Measurements from ENCODE around the gene IGFBPL1. TPM values are rescaled to one million over a fixed set of nuclear protein-coding genes. Genes with fewer than 3 reads are reported as not detected.
"Not testable (repeated sequence)": the region's sequence is repeated elsewhere in the genome, so short reads cannot be mapped to it uniquely, and the experiment has no call there.

Gene IGFBPL1, protein sequence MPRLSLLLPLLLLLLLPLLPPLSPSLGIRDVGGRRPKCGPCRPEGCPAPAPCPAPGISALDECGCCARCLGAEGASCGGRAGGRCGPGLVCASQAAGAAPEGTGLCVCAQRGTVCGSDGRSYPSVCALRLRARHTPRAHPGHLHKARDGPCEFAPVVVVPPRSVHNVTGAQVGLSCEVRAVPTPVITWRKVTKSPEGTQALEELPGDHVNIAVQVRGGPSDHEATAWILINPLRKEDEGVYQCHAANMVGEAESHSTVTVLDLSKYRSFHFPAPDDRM
- not detected for total RNA-seq

DNA sequence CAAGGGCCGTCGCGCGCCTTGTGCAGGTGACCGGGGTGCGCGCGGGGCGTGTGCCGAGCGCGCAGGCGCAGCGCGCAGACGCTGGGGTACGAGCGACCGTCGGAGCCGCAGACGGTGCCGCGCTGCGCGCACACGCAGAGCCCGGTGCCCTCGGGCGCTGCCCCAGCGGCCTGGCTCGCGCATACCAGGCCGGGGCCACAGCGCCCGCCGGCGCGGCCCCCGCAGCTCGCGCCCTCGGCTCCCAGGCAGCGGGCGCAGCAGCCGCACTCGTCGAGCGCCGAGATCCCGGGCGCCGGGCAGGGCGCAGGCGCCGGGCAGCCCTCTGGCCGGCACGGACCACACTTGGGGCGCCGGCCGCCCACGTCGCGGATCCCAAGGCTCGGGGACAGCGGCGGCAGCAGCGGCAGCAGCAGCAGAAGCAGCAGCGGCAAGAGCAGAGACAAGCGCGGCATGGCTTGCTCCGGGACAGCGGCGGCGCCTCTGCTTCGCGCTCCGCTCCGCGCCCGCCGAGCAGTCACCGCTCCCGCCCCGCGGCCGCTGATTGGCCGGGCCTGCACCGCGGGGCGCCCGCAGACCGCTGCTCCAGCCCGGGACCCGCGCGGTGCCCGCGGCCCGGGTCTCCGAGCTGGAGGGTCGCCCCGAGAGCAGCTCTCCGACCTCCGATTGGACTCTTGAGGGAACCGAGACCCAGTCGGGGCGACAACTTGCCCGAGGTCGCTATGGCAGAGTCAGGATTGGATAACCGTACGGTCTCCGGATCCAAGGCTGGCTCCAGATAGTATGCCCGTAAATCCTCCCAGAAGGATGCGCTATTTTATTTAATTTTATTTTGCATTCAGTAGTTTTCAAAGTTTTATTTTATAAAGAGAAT is at the start of gene IGFBPL1:
IGFBPL1 (minus strand) TSS at position 482 of the 871 bp plus-strand sequence; CDS start at position 452, 30 bp downstream.
- DNase-seq (ENCODE audit: low spot score) (no peak), ATAC-seq (no peak)
- intact Hi-C loops (cut with DNase I), result no loop called here

DNA sequence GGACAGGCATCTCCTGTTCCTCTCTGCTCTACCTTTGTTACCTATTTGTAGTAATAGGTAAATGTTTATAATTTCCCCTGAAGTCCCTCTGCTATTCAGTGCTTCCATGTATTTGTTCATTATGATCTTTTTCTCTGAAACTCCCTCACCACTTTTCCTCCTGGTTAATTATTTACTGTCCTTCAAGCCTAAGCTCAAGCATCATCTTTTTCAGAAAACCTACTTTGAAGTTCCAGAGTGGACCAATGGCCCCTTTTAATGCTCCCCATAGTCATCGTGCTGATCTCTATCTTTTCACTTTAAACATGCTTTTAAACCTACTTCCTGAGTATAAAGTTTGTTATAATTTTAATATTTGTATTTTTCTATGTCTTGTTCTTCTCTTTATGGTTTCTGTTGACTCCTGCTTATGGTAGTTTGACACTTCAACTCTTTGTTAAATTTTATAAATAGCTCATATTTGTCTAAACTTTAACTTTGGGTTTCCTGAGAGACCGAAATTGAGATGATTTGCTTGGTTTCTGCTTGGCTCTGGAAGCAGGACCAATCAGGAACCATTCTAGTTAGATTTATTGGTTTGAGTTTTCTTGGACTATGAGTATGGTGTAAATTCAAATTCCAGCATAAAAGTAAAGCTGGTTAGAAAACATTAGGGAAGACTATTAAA is 48.5 kb upstream of the IGFBPL1 start:
- DNase-seq (ENCODE audit: low spot score); intact Hi-C loops (cut with DNase I); ATAC-seq: not testable (repeated sequence)

DNA sequence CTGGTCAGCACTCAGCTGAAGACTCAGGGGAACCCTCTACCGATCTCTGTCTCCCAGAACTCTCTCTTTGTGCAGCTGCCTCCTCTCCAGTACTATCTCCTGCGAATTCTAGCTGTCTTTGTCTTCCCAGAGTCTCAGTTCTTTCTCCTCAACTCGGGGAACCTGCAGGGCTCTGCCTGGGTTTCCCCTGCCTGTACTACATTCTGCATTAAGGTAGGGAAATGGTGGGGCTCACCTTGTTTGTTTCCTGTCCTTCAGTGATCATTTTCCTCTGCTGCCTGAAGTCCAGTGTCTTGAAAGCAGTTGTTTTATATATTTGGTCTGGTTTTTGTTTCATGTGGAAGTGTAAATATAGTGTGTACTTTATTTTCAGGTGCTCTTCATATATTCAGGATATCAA is 43.1 kb upstream of the IGFBPL1 start:
- intact Hi-C loops (cut with DNase I), result no loop called here
- DNase-seq (ENCODE audit: low spot score), result no peak
- no peak for ATAC-seq

DNA sequence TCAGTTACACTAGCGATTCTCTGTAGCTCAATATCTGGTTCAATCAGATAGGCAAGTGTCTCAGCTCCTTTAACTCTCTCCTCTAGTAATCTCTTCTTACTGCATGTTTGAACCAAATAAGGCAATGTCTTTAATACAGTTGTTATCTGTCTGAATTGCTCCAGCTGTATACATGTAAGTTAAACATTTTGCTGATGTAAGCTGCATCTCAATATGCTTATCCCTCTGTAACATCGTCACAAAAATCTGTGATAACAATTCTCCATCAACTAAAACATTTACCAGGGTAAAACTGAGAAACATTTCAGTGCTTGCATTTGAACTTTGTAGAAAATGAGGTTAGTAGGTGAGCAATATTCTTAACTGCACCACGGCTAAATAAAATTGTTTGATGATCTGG is 29.6 kb upstream of the IGFBPL1 start:
- intact Hi-C loops (cut with DNase I), result no loop called here
- no peak for DNase-seq (ENCODE audit: low spot score)
- ATAC-seq, result no peak

DNA sequence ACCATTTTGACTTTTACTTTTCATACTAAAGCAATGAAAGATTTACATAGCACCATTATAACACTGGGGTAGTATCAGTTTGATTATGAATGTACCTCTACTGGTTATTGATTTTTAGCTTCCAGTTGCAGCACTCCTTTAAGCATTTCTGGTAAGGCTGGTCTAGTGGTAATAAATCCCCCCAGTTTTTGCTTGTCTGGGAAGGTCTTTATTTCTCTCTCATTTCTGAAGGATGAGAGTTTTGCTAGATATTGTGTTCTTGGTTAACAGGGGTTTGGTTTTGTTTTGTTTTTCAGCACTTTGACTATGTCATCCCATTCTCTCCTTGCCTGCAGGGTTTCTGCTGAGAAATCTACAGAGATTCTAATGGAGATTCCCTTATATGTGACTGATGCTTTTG is 26.9 kb upstream of the IGFBPL1 start:
- intact Hi-C loops (cut with DNase I), result no loop called here
- no peak for DNase-seq (ENCODE audit: low spot score)
- no peak for ATAC-seq

DNA sequence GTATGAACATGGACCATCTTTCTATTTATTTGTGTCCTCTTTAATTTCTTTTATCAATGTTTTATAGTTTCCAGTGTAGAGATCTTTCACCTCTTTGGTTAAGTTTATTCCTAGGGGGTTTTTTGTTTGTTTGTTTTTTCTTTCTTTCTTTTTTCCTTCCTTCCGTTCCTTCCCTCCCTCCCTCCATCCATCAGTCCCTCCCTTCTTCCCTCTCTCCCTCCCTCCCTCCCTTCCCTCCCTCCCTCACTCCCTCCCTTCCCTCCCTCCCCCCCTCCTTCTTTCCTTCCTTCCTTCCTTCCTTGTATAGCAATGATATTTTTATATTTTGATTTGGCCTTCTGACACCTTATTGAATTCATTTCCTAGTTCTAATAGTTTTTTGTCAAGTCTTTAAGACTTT is 23.4 kb upstream of the IGFBPL1 start:
- DNase-seq (ENCODE audit: low spot score) (no peak), ATAC-seq (no peak)
- intact Hi-C loops (cut with DNase I), result no loop called here

DNA sequence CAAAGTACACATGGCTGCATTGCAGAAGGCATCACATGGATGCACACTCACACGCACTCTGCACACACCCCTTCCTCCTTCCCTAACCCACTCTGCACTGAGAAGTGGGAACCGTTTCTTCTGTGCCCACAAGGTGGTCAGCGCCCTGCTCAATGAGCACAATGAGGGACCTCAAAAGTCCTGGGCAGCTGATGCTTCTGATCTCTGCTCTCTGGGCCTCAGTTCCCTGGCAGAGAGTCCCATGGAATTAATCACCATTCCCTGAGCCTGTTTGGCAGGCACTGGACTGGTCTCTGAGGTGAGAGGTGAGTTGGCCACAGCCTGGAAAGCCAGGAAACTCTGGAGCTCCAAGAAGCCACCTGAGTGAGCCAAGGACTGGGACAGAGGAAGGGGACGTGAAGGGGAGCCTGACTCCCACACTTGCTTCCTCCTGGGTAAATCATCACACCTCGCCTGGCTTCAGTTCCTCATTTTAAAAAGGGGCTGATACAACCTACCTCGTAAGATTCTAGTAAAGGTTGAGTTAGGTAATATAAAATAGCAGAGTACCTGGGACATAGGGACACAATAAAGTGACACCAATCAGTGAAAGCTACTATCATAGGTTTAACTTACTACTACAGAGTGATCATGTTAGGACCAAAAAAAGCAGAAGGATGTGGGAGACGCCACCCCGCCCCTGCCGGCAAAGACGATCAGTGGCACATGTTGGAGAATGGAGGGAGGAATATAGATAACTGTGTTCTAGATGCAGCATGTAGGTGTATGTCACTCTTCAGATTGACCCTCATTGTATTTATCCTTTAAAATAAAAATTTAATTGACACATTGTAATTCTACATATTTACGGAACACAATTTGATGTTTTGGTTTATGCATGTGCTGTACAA is 21.1 kb upstream of the IGFBPL1 start:
- intact Hi-C loops (cut with DNase I), result no loop called here
- DNase-seq (ENCODE audit: low spot score) (no peak), ATAC-seq (no peak)

DNA sequence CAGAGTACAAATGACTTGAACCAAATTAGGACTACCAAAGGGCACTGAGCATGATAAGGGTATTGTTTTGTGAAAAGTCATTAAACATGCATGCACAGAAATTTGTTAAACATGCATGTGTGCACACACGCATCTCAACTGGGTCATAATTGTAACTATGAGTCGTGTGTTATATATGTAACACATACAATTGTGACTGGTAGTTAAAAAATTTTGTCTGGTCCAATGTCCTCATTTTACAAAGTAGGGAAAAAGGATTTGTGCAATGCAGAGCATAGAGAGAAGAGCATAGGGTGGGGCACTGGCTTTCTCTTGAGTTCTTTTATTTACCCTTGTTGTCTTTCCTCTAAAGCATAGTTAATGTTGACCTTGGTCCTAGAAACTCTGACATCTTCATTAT is 19.3 kb upstream of the IGFBPL1 start:
- DNase-seq (ENCODE audit: low spot score), result no peak
- ATAC-seq, result no peak
- intact Hi-C loops (cut with DNase I), result no loop called here

DNA sequence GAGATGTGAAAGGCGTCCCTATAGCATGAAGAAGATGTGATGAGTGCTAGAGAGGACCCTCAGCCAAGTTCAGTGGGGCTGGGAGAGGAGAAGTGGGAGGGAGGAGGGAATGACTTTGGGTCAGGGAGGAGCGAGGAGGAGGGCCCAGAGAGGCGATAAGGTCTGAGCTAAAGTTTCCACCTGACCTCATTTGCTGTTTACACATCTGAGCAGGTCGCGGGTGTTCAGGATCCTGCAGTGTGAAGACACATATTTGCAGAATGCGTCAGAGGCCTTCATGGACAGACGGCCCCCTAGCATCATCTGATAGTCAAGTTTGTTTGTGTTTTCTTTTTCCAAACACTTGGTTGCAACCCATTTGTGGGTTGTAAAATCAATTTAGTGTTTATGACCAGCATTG is 18.9 kb upstream of the IGFBPL1 start:
- no peak for DNase-seq (ENCODE audit: low spot score)

DNA sequence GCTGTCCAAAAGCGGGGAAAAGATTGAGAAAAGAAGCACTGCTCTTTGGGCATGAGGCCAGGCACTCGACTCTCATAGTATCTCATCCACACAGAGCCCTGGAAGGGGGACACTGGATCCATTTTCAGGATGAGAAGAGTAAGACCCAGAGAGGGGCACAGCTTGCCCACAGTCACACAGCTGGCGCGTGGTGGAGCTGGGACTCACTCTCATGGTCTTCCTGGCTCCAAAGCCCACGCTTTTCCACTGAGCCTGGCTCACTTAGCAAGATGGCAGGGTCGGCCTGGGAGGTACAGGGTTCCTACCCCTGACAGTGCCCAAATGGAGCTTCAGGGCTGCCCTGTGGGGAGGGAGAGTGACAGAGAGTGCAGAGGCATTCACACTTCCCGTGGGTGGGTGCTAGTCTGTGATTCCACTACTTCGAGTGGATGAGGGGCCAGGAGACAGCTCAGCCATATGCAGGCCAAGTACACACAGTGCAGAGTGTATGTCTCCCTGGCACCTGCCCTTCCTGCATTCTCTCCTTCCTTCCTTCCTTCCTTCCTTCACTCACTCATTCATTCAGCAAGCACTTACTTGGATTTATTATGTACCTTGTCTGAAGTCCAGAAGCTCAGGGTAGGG is 18.3 kb upstream of the IGFBPL1 start:
- intact Hi-C loops (cut with DNase I), result no loop called here
- DNase-seq (ENCODE audit: low spot score) (no peak), ATAC-seq (no peak)

More for the DNA sequence above, 18.9 kb upstream of the IGFBPL1 start:
- intact Hi-C loops (cut with DNase I), result no loop called here
- no peak for ATAC-seq

DNA sequence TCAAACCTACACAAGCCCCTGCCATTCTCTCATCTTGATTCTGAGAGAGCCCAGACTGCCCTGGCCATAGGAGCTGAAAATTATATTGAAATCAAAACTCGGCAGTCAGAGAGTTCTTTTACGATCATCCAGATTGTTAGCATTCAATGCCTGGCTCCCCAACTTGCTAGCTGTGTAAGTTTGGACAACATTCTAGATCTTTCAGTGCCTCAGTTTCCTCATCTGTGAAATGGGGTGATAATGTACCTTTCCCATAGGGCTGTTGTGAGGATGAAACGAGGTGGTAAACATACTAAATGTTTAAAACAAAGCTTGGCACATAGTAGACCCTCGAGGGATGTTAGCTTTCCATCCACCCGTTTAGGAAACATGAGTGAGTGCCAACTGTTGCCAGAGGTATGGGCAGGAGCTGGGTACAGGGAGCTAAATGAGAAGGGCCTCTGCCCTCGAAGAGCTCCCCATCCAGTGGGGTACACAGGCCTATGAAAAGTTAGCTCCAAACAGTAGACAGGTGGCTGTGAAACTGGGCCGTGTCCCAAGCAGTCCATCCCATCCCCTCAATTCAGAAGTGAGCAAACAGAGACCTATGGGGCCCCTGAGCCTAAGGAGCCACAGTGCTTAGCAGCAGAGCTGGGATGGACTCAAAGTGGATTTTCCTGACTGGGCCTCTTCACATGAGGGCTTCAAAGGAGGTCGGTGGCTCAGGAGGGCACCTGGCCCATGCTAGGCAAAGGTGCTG is 17.3 kb upstream of the IGFBPL1 start:
- intact Hi-C loops (cut with DNase I), result no loop called here
- ATAC-seq, result no peak
- no peak for DNase-seq (ENCODE audit: low spot score)

DNA sequence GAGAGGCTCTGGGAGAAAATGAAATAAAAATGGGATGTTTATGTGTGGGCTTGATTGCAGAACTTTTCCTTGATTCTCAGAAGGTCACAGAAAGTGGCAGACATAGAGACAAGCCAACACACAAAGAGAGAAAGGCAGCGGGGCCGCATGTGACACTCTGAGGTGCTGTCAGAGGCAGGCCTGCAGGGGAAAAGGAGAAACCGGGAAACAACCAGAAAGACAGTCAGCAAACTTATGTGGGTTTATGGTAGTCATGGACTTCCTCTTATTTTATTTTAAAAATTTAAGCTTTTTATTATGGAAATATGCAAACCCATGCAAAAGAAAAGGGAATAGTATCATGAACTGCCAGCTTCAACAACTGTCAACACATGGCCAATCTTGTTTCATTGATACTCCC is 16.3 kb upstream of the IGFBPL1 start:
- ATAC-seq, result no peak
- intact Hi-C loops (cut with DNase I), result no loop called here
- DNase-seq (ENCODE audit: low spot score), result no peak

DNA sequence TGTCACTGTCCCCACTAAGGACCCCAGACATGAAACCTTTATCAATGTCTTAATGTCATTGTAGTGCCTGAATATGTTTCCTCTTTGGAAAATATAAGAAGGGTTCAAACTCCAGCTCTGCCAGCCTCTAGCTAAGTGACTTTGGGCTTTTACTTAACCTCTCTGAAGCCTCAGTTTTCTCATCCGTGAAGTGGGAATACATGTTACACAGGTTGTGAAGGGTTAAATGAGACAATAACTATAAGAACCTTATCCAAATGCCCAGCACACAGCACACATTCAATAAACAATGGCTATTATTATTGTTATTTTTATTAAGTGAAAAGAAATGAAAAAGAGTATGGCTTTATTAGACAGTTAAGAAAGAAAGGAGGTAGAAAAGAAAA is 15.7 kb upstream of the IGFBPL1 start:
- DNase-seq (ENCODE audit: low spot score), result no peak
- ATAC-seq, result no peak
- intact Hi-C loops (cut with DNase I), result loop anchor here (10.0 kb wide), 1 partner anchor 525 kb away; no protein-coding TSS in a partner anchor

DNA sequence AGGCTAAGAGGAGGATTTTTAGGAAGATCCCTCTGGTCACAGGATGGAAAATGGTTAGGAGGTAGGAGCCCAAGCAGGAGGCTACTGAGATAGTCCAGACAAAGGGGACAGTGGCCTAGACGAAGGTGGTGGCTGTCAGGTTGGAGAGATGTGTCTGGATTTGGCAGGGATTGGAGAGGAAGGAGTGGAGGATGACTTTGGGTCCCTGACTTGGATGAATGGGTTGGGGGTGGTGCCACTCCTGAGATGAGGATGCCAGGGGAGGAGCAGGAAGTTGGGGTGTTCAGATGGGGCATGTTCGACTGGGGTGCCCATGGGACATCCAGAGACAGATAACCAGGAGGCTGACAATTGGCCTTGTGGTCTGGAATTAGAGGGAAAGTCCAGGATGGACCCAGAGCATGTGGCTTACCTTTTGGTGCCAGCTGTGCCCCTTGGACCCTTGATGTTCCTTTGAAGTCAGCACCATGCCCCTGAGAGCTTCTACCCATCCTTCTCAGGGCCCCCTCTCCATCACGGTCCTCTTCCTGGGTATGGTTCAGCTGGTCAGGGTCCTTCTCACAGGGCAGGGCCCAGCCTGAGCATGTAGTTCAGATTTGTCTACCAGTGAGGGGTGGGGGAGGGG is 15.1 kb upstream of the IGFBPL1 start:
- DNase-seq (ENCODE audit: low spot score), result no peak
- intact Hi-C loops (cut with DNase I), result loop anchor here (10.0 kb wide), 1 partner anchor 525 kb away; no protein-coding TSS in a partner anchor
- no peak for ATAC-seq

DNA sequence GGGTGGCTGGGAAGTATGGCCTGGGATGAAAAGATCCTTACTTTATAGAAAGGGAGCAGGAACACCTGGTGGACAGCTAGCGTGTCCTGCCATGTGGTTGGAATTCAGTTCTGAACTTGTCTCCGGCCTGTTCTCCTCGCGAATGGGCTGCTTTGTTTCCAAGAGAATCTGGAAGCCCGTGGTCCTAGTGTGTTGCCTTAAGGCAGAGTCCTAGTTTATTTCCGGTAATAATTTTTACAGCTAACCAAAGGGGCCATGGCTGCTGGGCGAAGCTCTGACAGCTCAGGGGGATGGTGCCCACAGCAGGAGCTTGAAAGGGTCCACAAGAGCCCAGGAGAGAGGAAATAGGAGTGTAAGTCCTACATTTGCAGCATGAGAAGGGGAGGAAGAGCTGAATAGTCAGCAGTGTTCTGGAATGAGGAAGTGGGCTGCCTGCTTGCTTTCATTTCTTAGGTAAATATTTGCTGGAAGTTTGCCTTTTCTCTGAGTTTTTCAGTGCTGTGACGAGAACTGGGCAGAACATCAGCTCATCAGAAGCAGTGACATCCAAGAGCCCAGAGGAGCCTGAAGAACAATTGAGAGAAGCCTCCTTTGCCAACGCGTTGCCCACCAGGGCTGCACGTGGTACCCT is 13.1 kb upstream of the IGFBPL1 start:
- ATAC-seq (no peak), DNase-seq (ENCODE audit: low spot score) (no peak)
- intact Hi-C loops (cut with DNase I), result loop anchor here (10.0 kb wide), 1 partner anchor 523 kb away; no protein-coding TSS in a partner anchor

DNA sequence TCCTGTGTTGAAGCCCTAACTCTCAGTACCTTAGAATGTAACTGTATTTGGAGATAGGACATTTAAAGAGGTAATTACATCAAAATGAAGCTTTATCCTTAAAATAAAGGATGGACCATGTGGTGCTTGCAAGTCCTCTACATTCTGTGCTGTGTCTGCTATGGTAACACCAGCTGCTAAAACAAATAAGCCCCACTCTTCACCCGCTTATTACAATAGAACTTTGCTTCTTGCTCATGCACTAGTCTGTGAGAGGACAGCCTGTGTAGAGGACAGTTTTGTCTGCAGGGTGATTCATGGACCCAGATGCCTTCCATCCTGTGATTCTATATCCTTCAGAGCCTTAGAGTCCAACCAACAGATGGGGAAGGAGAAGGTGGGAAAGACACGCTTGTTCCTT is 12.5 kb upstream of the IGFBPL1 start:
- intact Hi-C loops (cut with DNase I), result loop anchor here (10.0 kb wide), 1 partner anchor 522 kb away; no protein-coding TSS in a partner anchor
- ATAC-seq (no peak), DNase-seq (ENCODE audit: low spot score) (no peak)

DNA sequence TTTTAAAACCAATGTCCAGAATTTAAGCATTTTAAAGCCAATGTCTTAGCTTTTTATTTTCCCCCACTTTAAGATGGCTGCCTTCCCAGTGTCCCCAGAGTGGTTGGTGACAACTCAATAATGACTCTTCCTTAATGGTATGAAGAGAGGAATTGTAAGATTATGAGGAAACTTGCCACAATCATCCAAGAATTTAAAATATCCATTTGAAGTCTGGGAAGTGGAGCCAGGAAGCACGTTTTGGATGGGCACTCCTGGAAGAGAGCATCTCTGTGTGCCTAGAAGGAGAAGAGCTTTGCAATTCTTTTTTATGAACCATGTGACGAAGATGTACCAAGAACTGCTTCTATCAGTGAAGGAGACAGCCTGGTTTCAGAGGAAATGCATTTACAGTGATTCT is 11.3 kb upstream of the IGFBPL1 start:
- intact Hi-C loops (cut with DNase I), result loop anchor here (10.0 kb wide), 1 partner anchor 521 kb away; no protein-coding TSS in a partner anchor
- ATAC-seq, result no peak
- no peak for DNase-seq (ENCODE audit: low spot score)
